Liver (tissue), 9 donors: ENCODE results near the gene IQSEC1. TPM values are rescaled to one million over a fixed set of nuclear protein-coding genes. Genes with fewer than 3 reads are reported as not detected.

ENCODE experiments used
- DNase-seq: peaks from one replicate; pipeline ENCODE4 v3.0.0-alpha.2; 2017; ENCODE audit warnings: low spot score
- H3K27ac ChIP-seq, 2 donors: one replicate each; pipeline ENCODE4 v1.7.0; 2013; ENCODE audit warnings: inconsistent platforms in 2 of 2, low read length in 2 of 2, control low read depth in 1 of 2, low read depth in 1 of 2, mild to moderate bottlenecking in 1 of 2
- H3K27me3 ChIP-seq, 4 donors: one replicate each; pipeline versions ENCODE4 v1.6.1 to v1.7.0; 2013; ENCODE audit warnings: low read length in 3 of 4, inconsistent platforms in 1 of 4, mild to moderate bottlenecking in 1 of 4, moderate library complexity in 1 of 4; ENCODE audit not compliant: control insufficient read depth in 4 of 4, insufficient read depth in 4 of 4
- H3K36me3 ChIP-seq, 4 donors: one replicate each; pipeline versions ENCODE4 v1.6.1 to v1.7.0; 2013; ENCODE audit warnings: low read length in 3 of 4, mild to moderate bottlenecking in 3 of 4, low read depth in 1 of 4, moderate library complexity in 1 of 4; ENCODE audit not compliant: control insufficient read depth in 4 of 4, insufficient read depth in 3 of 4
- H3K4me1 ChIP-seq, 4 donors: one replicate each; pipeline versions ENCODE4 v1.6.1 to v1.7.0; 2013; ENCODE audit warnings: low read length in 3 of 4, mild to moderate bottlenecking in 3 of 4, moderate library complexity in 1 of 4; ENCODE audit not compliant: control insufficient read depth in 4 of 4, insufficient read depth in 4 of 4
- H3K4me3 ChIP-seq, 3 donors: one replicate each; pipeline versions ENCODE4 v1.6.1 to v1.7.0; 2013; ENCODE audit warnings: low read length in 3 of 3, control low read depth in 1 of 3, low read depth in 1 of 3, mild to moderate bottlenecking in 1 of 3
- H3K9ac ChIP-seq, 2 donors: one replicate each; pipeline ENCODE4 v1.7.0; 2013; ENCODE audit warnings: low read length in 2 of 2, mild to moderate bottlenecking in 2 of 2, moderate library complexity in 2 of 2, control low read depth in 1 of 2, low read depth in 1 of 2
- H3K9me3 ChIP-seq, 4 donors: one replicate each; pipeline versions ENCODE4 v1.6.1 to v1.7.0; 2013; ENCODE audit warnings: low read length in 3 of 4; ENCODE audit not compliant: control insufficient read depth in 4 of 4
- EGR1 ChIP-seq, 2 donors: IDR thresholded peaks; 2 replicates each; pipeline ENCODE4 v1.6.1; 2016 to 2018; ENCODE audit warnings: antibody characterized with exemption in 2 of 2, low read depth in 2 of 2
- FOXA1 ChIP-seq: IDR thresholded peaks from 2 replicates; pipeline ENCODE4 v1.6.1; 2016; ENCODE audit warnings: antibody characterized with exemption
- FOXA2 ChIP-seq: IDR thresholded peaks from 2 replicates; pipeline ENCODE4 v1.6.1; 2016; ENCODE audit warnings: antibody characterized with exemption
- GABPA ChIP-seq, 2 donors: IDR thresholded peaks in 1 of 2; conservative IDR thresholded peaks in 1 of 2; 2 replicates each; pipeline ENCODE4 v1.6.1; 2016; ENCODE audit warnings: antibody characterized with exemption in 2 of 2, mild to moderate bottlenecking in 1 of 2, moderate library complexity in 1 of 2
- HNF4A ChIP-seq, 2 donors: conservative IDR thresholded peaks; 2 replicates each; pipeline ENCODE4 v1.6.1; 2016; ENCODE audit warnings: antibody characterized with exemption in 2 of 2, mild to moderate bottlenecking in 2 of 2
- HNF4G ChIP-seq: IDR thresholded peaks from 2 replicates; pipeline ENCODE4 v1.6.1; 2016; ENCODE audit warnings: antibody characterized with exemption
- JUND ChIP-seq, 2 donors: IDR thresholded peaks; 2 replicates each; pipeline ENCODE4 v1.6.1; 2016; ENCODE audit warnings: antibody characterized with exemption in 2 of 2
- NR2F2 ChIP-seq: IDR thresholded peaks from 2 replicates; pipeline ENCODE4 v1.6.1; 2016; ENCODE audit warnings: antibody characterized with exemption
- RAD21 ChIP-seq, 2 donors: IDR thresholded peaks; 2 replicates each; pipeline ENCODE4 v1.6.1; 2016; ENCODE audit warnings: antibody characterized with exemption in 2 of 2, mild to moderate bottlenecking in 2 of 2
- SP1 ChIP-seq: IDR thresholded peaks from 2 replicates; pipeline ENCODE4 v1.6.1; 2018; ENCODE audit warnings: antibody characterized with exemption, mild to moderate bottlenecking
- TAF1 ChIP-seq: conservative IDR thresholded peaks from 2 replicates; pipeline ENCODE4 v1.6.1; 2016; ENCODE audit warnings: antibody characterized with exemption, mild to moderate bottlenecking
- YY1 ChIP-seq: IDR thresholded peaks from 2 replicates; pipeline ENCODE4 v1.6.1; 2016; ENCODE audit warnings: antibody characterized with exemption, mild to moderate bottlenecking
- WGBS: extraction: QIAGEN DNeasy Blood & Tissue Kit; methylation state at CpG from one replicate; pipeline ENCODE4 v1.1.7; 2013; 5-methylcytosine and 5-hydroxymethylcytosine counted together
- polyA plus RNA-seq, 2 donors: library from polyadenylated mRNA; stranded (reverse) in 1 of 2; unstranded in 1 of 2; fragments of 200-250 nt in 1 of 2; fragments of >200 nt in 1 of 2; fragmentation: Nextera tagmentation in 1 of 2; extraction: Ambion mirVana in 1 of 2; gene quantifications; one replicate each; pipeline versions ENCODE4 v1.2.1 to v1.2.3, GENCODE V29; 2013 to 2015
- total RNA-seq, 2 donors: library from RNA; depleted of rRNA; stranded (reverse); fragments of >200 nt; gene quantifications; one replicate each; pipeline ENCODE4 v1.2.3, GENCODE V29; 2014
- TF ChIP-seq, protein P1 (sequence below): IDR thresholded peaks from 2 replicates; pipeline ENCODE4 v1.6.1; 2016; ENCODE audit warnings: antibody characterized with exemption
- TF ChIP-seq, protein P2 (sequence below): IDR thresholded peaks from 2 replicates; pipeline ENCODE4 v1.6.1; 2016; ENCODE audit warnings: antibody characterized with exemption, mild to moderate bottlenecking
- TF ChIP-seq, protein P3 (sequence below): IDR thresholded peaks from 2 replicates; pipeline ENCODE4 v1.6.1; 2016; ENCODE audit warnings: antibody characterized with exemption
- TF ChIP-seq, protein P4 (sequence below): IDR thresholded peaks from 2 replicates; pipeline ENCODE4 v1.6.1; 2016; ENCODE audit warnings: antibody characterized with exemption
- donor health status: healthy.
- donor health status: healthy.
- donor health status: healthy.
- donor health status: healthy.
- donor health status: healthy.

The IQSEC1 gene
- total and polyA plus RNA-seq, 4 donors = 12.7 to 56.0 (median 36.2) TPM

DNA sequence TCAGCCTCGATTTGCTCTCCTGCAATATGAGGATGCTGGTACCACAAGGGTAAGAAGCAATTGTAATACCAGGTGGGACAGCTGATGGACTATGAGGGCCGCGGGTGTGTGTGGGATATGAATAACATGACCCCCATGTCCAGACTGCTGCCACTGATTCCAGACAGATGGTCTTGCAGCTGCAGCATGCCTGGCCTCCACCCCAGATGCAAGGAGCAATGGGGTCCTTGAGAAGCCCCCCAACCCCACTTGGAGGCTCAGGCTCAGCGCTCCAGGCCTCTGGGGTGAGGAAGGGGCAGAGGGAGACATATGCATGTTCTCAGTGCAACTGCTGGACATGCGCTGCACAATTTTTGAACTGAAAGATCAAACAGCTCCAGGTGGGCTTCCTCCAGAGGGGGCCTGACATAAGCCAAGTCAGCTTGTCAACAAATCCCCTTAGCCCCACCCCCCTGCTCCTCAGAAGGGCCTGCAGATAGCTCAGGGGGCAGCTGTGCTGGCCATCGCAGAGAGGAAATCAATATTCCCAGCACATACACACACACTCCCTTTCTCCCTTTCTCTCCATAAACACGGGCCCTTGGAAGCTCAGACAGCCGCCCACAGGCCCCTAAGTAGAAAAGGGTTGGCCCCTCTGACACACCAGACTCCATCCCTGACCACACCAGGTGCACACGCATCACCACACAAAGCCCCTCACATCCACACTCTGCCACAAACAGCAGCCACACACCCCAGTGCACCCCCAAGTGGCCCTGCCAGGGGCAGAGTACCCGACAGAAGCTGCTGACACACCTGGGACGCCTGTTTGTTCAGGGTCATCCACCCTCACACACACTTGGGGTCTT is 107.0 kb downstream of the IQSEC1 start:
- Histone ChIP-seq H3K9ac (peak overlapping the region; percentile 64 to 82), H3K9me3 (no peaks in the 10 kb centered on the region), H3K4me1 (peaks cover 26 to 81% (median 72%) of the 10 kb centered on the region in 4 donors), H3K36me3 (no peaks in the 10 kb centered on the region), H3K27ac (peak overlapping the region; percentile 75 to 90), H3K4me3 (peak overlapping the region; percentile 72 to 81 (median 74)), H3K27me3 (no peaks in the 10 kb centered on the region)
- no peak for DNase-seq
- WGBS = 43% methylated on average over 11 of the region's 11 CpGs
- TF ChIP-seq SP1 (no peak), NR2F2 (no peak), TAF1 (no peak), GABPA (IDR thresholded peaks at IDR 0.05 in 1 of 2, conservative IDR thresholded peaks at IDR 0.05 in 1 of 2) (no peak), FOXA2 (no peak), HNF4G (no peak), RAD21 (IDR thresholded peaks at IDR 0.05) (no peak), EGR1 (IDR thresholded peaks at IDR 0.05; ENCODE audit: low read depth in 2 of 2) (no peak), HNF4A (conservative IDR thresholded peaks at IDR 0.05) (no peak), JUND (IDR thresholded peaks at IDR 0.05) (no peak)
- TF ChIP-seq, protein P1, sequence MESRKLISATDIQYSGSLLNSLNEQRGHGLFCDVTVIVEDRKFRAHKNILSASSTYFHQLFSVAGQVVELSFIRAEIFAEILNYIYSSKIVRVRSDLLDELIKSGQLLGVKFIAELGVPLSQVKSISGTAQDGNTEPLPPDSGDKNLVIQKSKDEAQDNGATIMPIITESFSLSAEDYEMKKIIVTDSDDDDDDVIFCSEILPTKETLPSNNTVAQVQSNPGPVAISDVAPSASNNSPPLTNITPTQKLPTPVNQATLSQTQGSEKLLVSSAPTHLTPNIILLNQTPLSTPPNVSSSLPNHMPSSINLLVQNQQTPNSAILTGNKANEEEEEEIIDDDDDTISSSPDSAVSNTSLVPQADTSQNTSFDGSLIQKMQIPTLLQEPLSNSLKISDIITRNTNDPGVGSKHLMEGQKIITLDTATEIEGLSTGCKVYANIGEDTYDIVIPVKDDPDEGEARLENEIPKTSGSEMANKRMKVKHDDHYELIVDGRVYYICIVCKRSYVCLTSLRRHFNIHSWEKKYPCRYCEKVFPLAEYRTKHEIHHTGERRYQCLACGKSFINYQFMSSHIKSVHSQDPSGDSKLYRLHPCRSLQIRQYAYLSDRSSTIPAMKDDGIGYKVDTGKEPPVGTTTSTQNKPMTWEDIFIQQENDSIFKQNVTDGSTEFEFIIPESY = no peak
- TF ChIP-seq, protein P2, sequence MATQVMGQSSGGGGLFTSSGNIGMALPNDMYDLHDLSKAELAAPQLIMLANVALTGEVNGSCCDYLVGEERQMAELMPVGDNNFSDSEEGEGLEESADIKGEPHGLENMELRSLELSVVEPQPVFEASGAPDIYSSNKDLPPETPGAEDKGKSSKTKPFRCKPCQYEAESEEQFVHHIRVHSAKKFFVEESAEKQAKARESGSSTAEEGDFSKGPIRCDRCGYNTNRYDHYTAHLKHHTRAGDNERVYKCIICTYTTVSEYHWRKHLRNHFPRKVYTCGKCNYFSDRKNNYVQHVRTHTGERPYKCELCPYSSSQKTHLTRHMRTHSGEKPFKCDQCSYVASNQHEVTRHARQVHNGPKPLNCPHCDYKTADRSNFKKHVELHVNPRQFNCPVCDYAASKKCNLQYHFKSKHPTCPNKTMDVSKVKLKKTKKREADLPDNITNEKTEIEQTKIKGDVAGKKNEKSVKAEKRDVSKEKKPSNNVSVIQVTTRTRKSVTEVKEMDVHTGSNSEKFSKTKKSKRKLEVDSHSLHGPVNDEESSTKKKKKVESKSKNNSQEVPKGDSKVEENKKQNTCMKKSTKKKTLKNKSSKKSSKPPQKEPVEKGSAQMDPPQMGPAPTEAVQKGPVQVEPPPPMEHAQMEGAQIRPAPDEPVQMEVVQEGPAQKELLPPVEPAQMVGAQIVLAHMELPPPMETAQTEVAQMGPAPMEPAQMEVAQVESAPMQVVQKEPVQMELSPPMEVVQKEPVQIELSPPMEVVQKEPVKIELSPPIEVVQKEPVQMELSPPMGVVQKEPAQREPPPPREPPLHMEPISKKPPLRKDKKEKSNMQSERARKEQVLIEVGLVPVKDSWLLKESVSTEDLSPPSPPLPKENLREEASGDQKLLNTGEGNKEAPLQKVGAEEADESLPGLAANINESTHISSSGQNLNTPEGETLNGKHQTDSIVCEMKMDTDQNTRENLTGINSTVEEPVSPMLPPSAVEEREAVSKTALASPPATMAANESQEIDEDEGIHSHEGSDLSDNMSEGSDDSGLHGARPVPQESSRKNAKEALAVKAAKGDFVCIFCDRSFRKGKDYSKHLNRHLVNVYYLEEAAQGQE = no peak

DNA sequence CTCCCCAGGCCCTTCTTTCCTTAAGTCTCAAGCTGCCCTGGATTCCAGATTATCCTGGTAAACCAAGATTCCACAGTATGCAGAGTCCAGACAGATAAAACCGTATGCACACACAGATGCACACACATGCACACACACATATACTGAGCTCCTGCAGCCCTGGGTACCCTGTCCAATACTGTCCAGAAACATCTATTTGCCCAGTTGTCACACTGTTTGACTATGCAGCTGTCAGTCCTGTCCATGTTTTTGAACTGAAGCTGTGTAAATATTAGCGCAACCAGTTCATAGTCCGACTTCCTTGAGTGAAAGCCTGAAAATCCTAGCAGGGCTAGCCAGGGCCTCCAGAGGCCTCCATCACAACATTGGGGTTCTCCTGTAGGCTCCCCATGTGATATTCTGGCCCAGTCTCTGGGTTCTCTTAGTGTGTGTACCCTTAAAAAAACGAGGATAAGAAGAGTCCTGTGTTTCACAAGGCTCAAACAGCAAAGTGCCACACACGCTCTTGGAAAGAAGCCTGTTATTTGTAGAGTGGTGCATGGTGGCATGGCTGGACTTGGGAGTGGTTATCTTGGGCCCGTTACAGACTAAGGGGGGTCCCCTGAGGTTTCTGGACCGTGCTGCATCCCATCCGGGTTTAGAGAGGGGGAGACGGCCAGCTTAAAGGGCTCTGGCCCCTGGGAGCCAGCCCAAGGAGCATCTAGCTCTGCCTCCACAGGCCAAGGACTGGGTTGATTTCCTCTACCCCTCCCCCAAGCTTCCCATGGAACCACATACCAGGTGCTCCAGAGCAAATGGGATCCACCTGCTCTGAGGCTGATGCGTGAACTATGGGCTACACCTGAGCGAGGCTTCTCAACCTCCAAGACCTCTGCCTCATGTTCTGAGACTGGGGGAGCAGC is 108.3 kb downstream of the IQSEC1 start:
- WGBS = 36% methylated on average over 11 of the region's 11 CpGs
- Histone ChIP-seq H3K9ac (no peak overlapping the region), H3K9me3 (no peaks in the 10 kb centered on the region), H3K27ac (peak overlapping the region; percentile 75 to 90), H3K27me3 (no peaks in the 10 kb centered on the region), H3K36me3 (no peaks in the 10 kb centered on the region), H3K4me1 (peaks cover 35 to 81% (median 73%) of the 10 kb centered on the region in 4 donors), H3K4me3 (peak overlapping the region in 1 of 3 donors; percentile 11)
- no peak for DNase-seq
- TF ChIP-seq RAD21 (IDR thresholded peaks at IDR 0.05) (peak in 1 of 2 donors; percentile 28), SP1 (peak; percentile 95), EGR1 (IDR thresholded peaks at IDR 0.05; ENCODE audit: low read depth in 2 of 2) (peak in 1 of 2 donors; percentile 35), HNF4G (peak; percentile 91), FOXA2 (peak; percentile 96), HNF4A (conservative IDR thresholded peaks at IDR 0.05) (peak; percentile 93 to 96), GABPA (IDR thresholded peaks at IDR 0.05 in 1 of 2, conservative IDR thresholded peaks at IDR 0.05 in 1 of 2) (no peak), YY1 (peak; percentile 81), NR2F2 (no peak), TAF1 (no peak), FOXA1 (peak; percentile 91)
- TF ChIP-seq, protein P1 = peak; percentile 96
- TF ChIP-seq, protein P3, sequence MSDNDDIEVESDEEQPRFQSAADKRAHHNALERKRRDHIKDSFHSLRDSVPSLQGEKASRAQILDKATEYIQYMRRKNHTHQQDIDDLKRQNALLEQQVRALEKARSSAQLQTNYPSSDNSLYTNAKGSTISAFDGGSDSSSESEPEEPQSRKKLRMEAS = peak; percentile 88
- TF ChIP-seq, protein P4, sequence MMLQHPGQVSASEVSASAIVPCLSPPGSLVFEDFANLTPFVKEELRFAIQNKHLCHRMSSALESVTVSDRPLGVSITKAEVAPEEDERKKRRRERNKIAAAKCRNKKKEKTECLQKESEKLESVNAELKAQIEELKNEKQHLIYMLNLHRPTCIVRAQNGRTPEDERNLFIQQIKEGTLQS = no peak
- TF ChIP-seq, protein P2 = peak; percentile 87
